ENCODE results near the gene C20orf96.

Gene C20orf96

GRCh38 chr20:313402-313801 is 22.9 kb upstream of the C20orf96 start:
- in situ Hi-C loops (cut with MboI; ENCODE audit: low pct_unique_long_range_greater_than_20kb, low sequenced_read_pairs): no loop called here
- no peak for DNase-seq

GRCh38 chr20:312866-313265 is 22.3 kb upstream of the C20orf96 start:
- DNase-seq: no peak
- in situ Hi-C loops (cut with MboI; ENCODE audit: low pct_unique_long_range_greater_than_20kb, low sequenced_read_pairs): no loop called here

GRCh38 chr20:312067-312466 is 21.5 kb upstream of the C20orf96 start:
- in situ Hi-C loops (cut with MboI; ENCODE audit: low pct_unique_long_range_greater_than_20kb, low sequenced_read_pairs): no loop called here
- DNase-seq: no peak

- in situ Hi-C loops (cut with MboI; ENCODE audit: low pct_unique_long_range_greater_than_20kb, low sequenced_read_pairs): no loop called here
- DNase-seq: no peak
Observed at GRCh38 chr20:311609-312008, 21.1 kb upstream of the C20orf96 start.

- in situ Hi-C loops (cut with MboI; ENCODE audit: low pct_unique_long_range_greater_than_20kb, low sequenced_read_pairs): no loop called here
- no peak for DNase-seq
Observed at GRCh38 chr20:310645-311044, 20.1 kb upstream of the C20orf96 start.

- in situ Hi-C loops (cut with MboI; ENCODE audit: low pct_unique_long_range_greater_than_20kb, low sequenced_read_pairs): no loop called here
- peak; percentile 59 for DNase-seq
Observed at GRCh38 chr20:309841-310644, 19.5 kb upstream of the C20orf96 start.

- DNase-seq: no peak
- in situ Hi-C loops (cut with MboI; ENCODE audit: low pct_unique_long_range_greater_than_20kb, low sequenced_read_pairs): no loop called here
Observed at GRCh38 chr20:309306-309840, 18.8 kb upstream of the C20orf96 start.

GRCh38 chr20:308427-309038 is 18.0 kb upstream of the C20orf96 start:
- in situ Hi-C loops (cut with MboI; ENCODE audit: low pct_unique_long_range_greater_than_20kb, low sequenced_read_pairs): no loop called here
- DNase-seq: no peak

- in situ Hi-C loops (cut with MboI; ENCODE audit: low pct_unique_long_range_greater_than_20kb, low sequenced_read_pairs): no loop called here
Observed at GRCh38 chr20:305745-306144, 15.2 kb upstream of the C20orf96 start.

GRCh38 chr20:301886-302848 is 11.6 kb upstream of the C20orf96 start:
- in situ Hi-C loops (cut with MboI; ENCODE audit: low pct_unique_long_range_greater_than_20kb, low sequenced_read_pairs): no loop called here
- DNase-seq: no peak

More at GRCh38 chr20:305745-306144, 15.2 kb upstream of the C20orf96 start:
- DNase-seq: no peak

- in situ Hi-C loops (cut with MboI; ENCODE audit: low pct_unique_long_range_greater_than_20kb, low sequenced_read_pairs): no loop called here
- no peak for DNase-seq
Observed at GRCh38 chr20:300345-300990, 9.9 kb upstream of the C20orf96 start.

- DNase-seq: no peak
- in situ Hi-C loops (cut with MboI; ENCODE audit: low pct_unique_long_range_greater_than_20kb, low sequenced_read_pairs): no loop called here
Observed at GRCh38 chr20:298776-299391, 8.3 kb upstream of the C20orf96 start.

GRCh38 chr20:297925-298775 is 7.6 kb upstream of the C20orf96 start:
- peak; percentile 57 for DNase-seq
- in situ Hi-C loops (cut with MboI; ENCODE audit: low pct_unique_long_range_greater_than_20kb, low sequenced_read_pairs): no loop called here

GRCh38 chr20:297098-297924 is 6.8 kb upstream of the C20orf96 start, which contains the start of gene ZCCHC3:
TSS of gene ZCCHC3 (plus strand) at chr20:297570. CDS start at chr20:297587, 17 bp downstream.
- peak; percentile 99 for DNase-seq
- in situ Hi-C loops (cut with MboI; ENCODE audit: low pct_unique_long_range_greater_than_20kb, low sequenced_read_pairs): no loop called here

- in situ Hi-C loops (cut with MboI; ENCODE audit: low pct_unique_long_range_greater_than_20kb, low sequenced_read_pairs): no loop called here
- DNase-seq: no peak
Observed at GRCh38 chr20:295804-296203, 5.3 kb upstream of the C20orf96 start.

- in situ Hi-C loops (cut with MboI; ENCODE audit: low pct_unique_long_range_greater_than_20kb, low sequenced_read_pairs): no loop called here
- no peak for DNase-seq
Observed at GRCh38 chr20:294602-295001, 4.1 kb upstream of the C20orf96 start.

- no peak for DNase-seq
- in situ Hi-C loops (cut with MboI; ENCODE audit: low pct_unique_long_range_greater_than_20kb, low sequenced_read_pairs): no loop called here
Observed at GRCh38 chr20:289693-290083, 862 bp downstream of the C20orf96 start.

All from KBM-7 (cell line).